Middle frontal gyrus (tissue), 1 donor: ENCODE results near the gene WDR74.

ENCODE experiments used
- DNase-seq: peaks from one replicate; pipeline ENCODE4 v3.0.0-alpha.2; 2015; ENCODE audit warnings: low spot score; ENCODE audit errors: extremely low spot score

WDR74 gene

GRCh38 chr11:62799486-62799885 is 39.9 kb downstream of the WDR74 start:
- DNase-seq: no peak

DNA sequence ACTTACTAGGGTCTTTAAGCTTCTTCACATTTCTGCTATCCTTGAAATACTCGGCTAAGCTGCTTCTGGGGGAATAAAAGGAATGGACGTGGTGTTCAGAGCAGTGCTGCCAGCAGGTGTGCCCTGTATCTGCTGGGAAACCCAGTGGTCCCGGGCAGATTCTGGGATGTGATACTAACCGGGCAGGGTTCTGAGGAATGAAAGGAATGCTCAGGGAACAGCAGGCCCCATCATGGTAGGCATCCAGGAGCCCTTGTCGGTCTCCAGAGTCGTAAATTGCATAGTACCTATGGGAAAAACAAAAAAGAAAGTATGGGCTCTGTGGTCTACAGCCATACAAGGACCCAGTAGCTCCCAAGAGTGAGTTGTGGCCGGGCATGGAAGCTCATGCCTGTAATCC is 43.1 kb downstream of the WDR74 start:
- no peak for DNase-seq

GRCh38 chr11:62794201-62794775 is 45.1 kb downstream of the WDR74 start:
- no peak for DNase-seq

DNA sequence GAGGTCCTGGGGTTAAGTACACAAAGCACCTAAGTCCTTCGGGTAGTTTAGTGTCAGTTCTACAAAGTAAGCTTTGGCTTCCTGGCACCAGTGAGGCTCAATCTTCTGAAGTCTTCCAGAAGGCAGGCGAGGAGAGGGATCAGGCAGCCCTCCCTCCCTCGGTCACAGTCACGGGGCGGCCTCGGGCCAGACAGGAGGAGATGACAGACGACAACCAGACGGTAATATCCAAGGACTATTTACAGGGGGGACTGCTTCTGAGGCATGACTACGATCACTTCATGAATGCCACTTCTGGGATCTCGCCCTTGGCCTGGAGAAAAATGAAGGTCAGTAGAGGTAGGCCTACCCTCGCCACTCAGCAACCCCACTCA is 47.2 kb downstream of the WDR74 start:
- no peak for DNase-seq

DNA sequence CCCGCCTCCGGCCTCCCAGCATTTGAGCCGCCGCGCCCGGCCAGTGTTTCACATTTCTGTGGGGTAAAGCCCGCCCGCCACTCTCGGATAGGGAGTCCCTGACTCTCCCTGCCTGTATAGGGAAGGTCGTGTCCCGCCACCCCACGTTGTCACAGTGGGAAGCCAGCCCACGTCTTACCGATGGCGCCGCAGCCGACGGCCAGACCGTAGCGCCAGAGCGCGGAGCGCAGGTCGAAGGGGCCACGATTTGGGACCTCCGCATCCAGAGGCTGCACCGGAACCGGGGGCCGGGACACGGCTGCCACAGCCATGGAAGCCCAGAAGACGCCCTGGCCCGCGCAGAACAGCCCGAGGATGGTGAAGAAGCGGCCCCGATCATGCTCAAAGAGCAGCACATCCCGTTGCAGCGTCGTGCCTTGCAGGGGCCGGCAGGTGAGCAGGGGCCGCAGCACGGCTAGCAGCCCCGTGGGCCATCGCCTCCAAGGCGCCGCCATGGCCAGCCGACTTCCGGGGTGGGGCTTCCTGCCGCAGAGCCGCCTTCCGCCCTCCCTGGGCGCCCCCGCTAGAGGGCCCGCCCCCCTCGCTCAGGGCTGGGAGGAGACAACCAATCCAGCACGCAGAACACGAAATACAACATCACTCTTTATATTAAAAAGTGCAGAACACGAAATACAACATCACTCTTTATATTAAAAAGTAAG is 47.7 kb downstream of the WDR74 start, which contains the start of gene TMEM223:
TMEM223 (minus strand) TSS at position 506 of the 701 bp plus-strand sequence; CDS start at position 494, 12 bp downstream.
- DNase-seq: peak; percentile 79

GRCh38 chr11:62789576-62789975 is 49.8 kb downstream of the WDR74 start:
- no peak for DNase-seq

DNA sequence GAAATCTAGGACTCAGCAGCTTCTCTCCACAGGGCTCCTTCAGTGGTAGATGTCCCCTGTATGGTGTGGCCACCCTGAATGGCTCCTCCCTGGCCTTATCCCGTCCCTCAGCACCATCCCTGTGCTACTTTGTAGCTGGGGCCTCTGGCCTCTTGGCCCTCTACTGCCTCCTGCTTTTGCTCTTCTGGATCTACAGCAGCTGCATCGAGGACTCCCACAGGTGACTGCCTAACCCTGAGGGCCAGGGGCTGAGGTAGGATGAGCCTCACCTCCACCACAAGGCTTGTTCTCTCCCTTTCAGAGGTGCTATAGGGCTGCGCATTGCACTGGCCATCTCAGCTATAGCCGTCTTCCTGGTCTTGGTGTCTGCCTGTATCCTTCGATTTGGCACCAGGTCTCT is 50.4 kb downstream of the WDR74 start:
- DNase-seq: no peak

GRCh38 chr11:62787005-62787759 is 52.2 kb downstream of the WDR74 start, which contains the start of gene TMEM179B:
Gene TMEM179B, plus strand, starts transcription at chr11:62787402. Its CDS starts 30 bp downstream, at chr11:62787432.
- peak; percentile 92 for DNase-seq

GRCh38 chr11:62786318-62787004 is 52.9 kb downstream of the WDR74 start:
- DNase-seq: no peak
